Trophoblast cell (in vitro differentiated cells and primary cell): ENCODE measurements around the gene DDX54.

ENCODE experiments used
- DNase-seq, 2 donors: peaks; one replicate each; pipeline ENCODE4 v3.0.0-alpha.2; 2016
- H2AFZ ChIP-seq: 2 replicates; pipeline ENCODE4 v1.6.1; 2013; ENCODE audit warnings: low read length, moderate library complexity, mild to moderate bottlenecking; ENCODE audit not compliant: insufficient read depth, poor library complexity
- H2AK5ac ChIP-seq: 2 replicates; pipeline ENCODE4 v1.6.1; 2013; ENCODE audit warnings: mild to moderate bottlenecking, low read length
- H2BK120ac ChIP-seq: 2 replicates; pipeline ENCODE4 v1.6.1; 2013; ENCODE audit warnings: low read length, mild to moderate bottlenecking, moderate library complexity; ENCODE audit not compliant: insufficient read depth, poor library complexity
- H2BK12ac ChIP-seq: 2 replicates; pipeline ENCODE4 v1.6.1; 2013; ENCODE audit warnings: mild to moderate bottlenecking, low read length, moderate library complexity
- H2BK5ac ChIP-seq: 2 replicates; pipeline ENCODE4 v1.6.1; 2013; ENCODE audit warnings: low read length, low read depth, moderate library complexity, mild to moderate bottlenecking; ENCODE audit not compliant: poor library complexity
- H3K14ac ChIP-seq: 2 replicates; pipeline ENCODE4 v1.6.1; 2013; ENCODE audit warnings: mild to moderate bottlenecking, low read length
- H3K18ac ChIP-seq: 2 replicates; pipeline ENCODE4 v1.6.1; 2013; ENCODE audit warnings: mild to moderate bottlenecking, low read length
- H3K23ac ChIP-seq: 2 replicates; pipeline ENCODE4 v1.6.1; 2013; ENCODE audit warnings: low read length
- H3K27ac ChIP-seq: 2 replicates; pipeline ENCODE4 v1.5.1; 2013; ENCODE audit warnings: low read depth, mild to moderate bottlenecking, inconsistent platforms, low read length, moderate library complexity
- H3K27me3 ChIP-seq: 2 replicates; pipeline ENCODE4 v1.6.1; 2013; ENCODE audit warnings: inconsistent platforms, mild to moderate bottlenecking, low read length, moderate library complexity; ENCODE audit not compliant: insufficient read depth
- H3K36me3 ChIP-seq, 2 experiments: 1 replicate in 1 of 2; 2 replicates in 1 of 2; pipeline ENCODE4 v1.6.1; 2013; ENCODE audit warnings: low read length in 2 of 2, mild to moderate bottlenecking in 2 of 2, moderate library complexity in 1 of 2; ENCODE audit not compliant: insufficient read depth in 2 of 2, control insufficient read depth in 1 of 2
- H3K4ac ChIP-seq: 2 replicates; pipeline ENCODE4 v1.6.1; 2013; ENCODE audit warnings: low read depth, mild to moderate bottlenecking, low read length, moderate library complexity
- H3K4me1 ChIP-seq, 2 experiments: 1 replicate in 1 of 2; 2 replicates in 1 of 2; pipeline ENCODE4 v1.6.1; 2013; ENCODE audit warnings: low read length in 2 of 2, mild to moderate bottlenecking in 2 of 2, moderate library complexity in 1 of 2; ENCODE audit not compliant: insufficient read depth in 2 of 2, control insufficient read depth in 1 of 2
- H3K4me2 ChIP-seq: 2 replicates; pipeline ENCODE4 v1.6.1; 2013; ENCODE audit warnings: inconsistent platforms, mild to moderate bottlenecking, low read length, moderate library complexity
- H3K4me3 ChIP-seq: 2 replicates; pipeline ENCODE4 v1.5.1; 2013; ENCODE audit warnings: mild to moderate bottlenecking, low read depth, low read length, inconsistent platforms
- H3K79me1 ChIP-seq: one replicate; pipeline ENCODE4 v1.6.1; 2013; ENCODE audit warnings: low read length
- H3K79me2 ChIP-seq: 2 replicates; pipeline ENCODE4 v1.6.1; 2013; ENCODE audit warnings: low read length, mild to moderate bottlenecking; ENCODE audit not compliant: control insufficient read depth, insufficient read depth, poor library complexity
- H3K9ac ChIP-seq: 2 replicates; pipeline ENCODE4 v1.6.1; 2013; ENCODE audit warnings: mild to moderate bottlenecking, low read length
- H3K9me3 ChIP-seq: 2 replicates; pipeline ENCODE4 v1.6.1; 2013; ENCODE audit warnings: low read depth, mild to moderate bottlenecking, control low read depth, inconsistent platforms, low read length; ENCODE audit not compliant: insufficient read depth
- H4K12ac ChIP-seq: 2 replicates; pipeline ENCODE4 v1.6.1; 2013; ENCODE audit warnings: low read depth, mild to moderate bottlenecking, low read length, moderate library complexity
- H4K8ac ChIP-seq: 2 replicates; pipeline ENCODE4 v1.6.1; 2013; ENCODE audit warnings: low read depth, mild to moderate bottlenecking, low read length, moderate library complexity
- H4K91ac ChIP-seq: one replicate; pipeline ENCODE4 v1.6.1; 2013; ENCODE audit warnings: low read depth, mild to moderate bottlenecking, low read length, moderate library complexity
- WGBS: extraction: QIAGEN DNeasy Blood & Tissue Kit; methylation state at CpG from one replicate; pipeline ENCODE4 v1.1.7; 2013; ENCODE audit warnings: missing lambda C conversion rate; ENCODE audit not compliant: insufficient read length, insufficient coverage; ENCODE audit errors: extremely low coverage; 5-methylcytosine and 5-hydroxymethylcytosine counted together

Gene DDX54

DNA sequence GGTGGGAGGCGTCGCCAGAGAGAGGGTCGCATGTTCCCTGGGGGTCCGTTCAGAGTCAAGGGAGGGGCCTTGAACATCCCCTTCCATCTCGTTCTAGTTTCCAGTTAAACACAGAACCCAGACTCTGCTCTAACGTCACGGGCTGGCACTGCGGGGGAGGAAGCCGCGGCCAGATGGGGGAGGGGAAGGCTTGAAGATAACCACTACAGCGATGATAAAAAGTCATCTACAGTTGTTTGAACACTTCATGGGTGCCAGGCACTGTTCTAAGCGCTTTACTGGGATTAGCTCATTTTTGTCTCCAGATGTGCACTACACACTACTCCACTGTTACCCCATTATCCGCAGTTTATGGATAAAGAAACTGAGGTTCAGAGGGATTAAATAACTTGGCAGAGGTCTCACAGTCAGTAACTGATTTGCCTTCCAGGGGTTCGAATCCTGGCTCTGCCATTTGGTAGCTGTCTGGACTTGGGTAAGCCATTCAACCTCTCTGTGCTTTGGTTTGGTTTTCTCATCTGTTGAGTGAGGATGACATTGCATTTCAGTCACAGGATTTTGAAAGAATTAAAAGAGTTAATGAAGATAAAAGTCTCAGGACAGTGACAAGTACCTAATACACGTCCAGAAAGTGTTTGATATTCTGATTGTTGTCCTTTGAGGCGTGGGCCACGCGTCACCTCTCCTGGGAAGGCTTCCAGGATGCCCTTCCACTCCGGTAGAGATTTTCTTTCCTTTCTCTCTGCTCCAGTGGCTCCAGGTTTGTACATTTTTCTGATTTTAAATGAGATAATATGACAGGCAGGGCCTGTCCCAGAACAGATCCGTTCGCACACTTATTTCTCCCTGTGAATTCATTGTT is 48.9 kb downstream of the DDX54 start:
- Histone ChIP-seq H4K8ac (no peak overlapping the region), H3K4me2 (peak overlapping the region; percentile 29), H2BK120ac (no peak overlapping the region), H3K9ac (no peak overlapping the region), H3K4me1 (peaks cover 0 to 8% of the 10 kb centered on the region in 2 experiments), H4K91ac (no peak overlapping the region), H2AK5ac (no peak overlapping the region), H3K79me1 (no peaks in the 10 kb centered on the region), H2BK12ac (no peak overlapping the region), H3K79me2 (no peaks in the 10 kb centered on the region), H3K36me3 (no peaks in the 10 kb centered on the region), H2AFZ (no peak overlapping the region), H2BK5ac (no peak overlapping the region), H3K27ac (no peak overlapping the region), H3K4me3 (no peak overlapping the region), H3K14ac (no peak overlapping the region), H4K12ac (no peak overlapping the region), H3K18ac (no peak overlapping the region), H3K4ac (no peak overlapping the region), H3K23ac (no peak overlapping the region), H3K9me3 (no peaks in the 10 kb centered on the region), H3K27me3 (no peaks in the 10 kb centered on the region)
- no peak for DNase-seq
- WGBS = no CpG with 5 or more reads among the region's 21 CpGs

DNA sequence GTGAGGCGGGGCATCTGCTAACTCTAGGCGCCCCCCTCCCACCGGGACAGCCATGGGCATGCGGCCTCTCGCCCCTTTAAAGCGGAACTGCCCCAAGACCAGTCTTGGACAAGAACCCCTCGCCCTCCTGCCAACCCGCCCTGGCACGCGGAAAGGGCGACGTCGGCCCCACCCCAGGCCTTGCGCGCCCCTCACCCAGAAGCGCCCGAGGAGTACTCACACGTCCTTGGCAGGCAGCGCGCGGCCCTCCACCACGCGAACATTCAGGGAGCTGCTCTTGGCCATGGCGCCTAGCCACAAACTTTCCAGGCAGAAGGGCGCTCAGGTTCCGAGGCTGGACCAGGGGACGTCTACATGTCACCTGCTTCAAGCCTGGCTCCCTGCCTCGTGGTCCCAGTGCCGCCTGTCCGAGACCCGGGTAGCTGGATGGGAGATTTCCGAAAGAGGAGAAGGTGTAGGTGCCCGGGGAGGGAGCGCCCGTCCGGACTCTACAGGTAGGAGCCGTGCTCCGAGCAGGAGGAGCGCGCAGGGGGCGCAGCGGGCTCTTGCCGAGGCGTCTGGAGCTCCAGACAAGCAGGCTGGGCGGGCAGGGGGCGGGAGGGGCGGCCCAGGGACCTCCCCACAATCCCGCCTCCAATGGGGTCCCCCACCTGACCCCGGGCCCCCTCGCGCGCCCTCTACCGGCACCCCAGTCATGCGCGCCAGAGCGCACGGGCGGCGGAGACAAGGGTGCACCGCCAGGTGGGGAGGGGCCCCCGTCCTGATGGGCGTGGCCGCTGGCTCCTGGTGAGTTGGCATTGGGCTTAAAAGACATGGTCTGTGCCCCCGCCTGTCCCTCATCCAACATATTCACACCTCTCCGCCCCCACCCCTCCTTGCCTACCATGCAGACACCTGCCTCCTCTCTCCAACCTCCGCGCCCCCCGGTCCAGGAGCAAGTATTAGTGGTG is 49.8 kb downstream of the DDX54 start, which contains the start of gene RASAL1:
RASAL1 (minus strand) TSS at position 584 of the 950 bp plus-strand sequence; CDS start at position 285, 299 bp downstream.
- Histone ChIP-seq H3K27ac (no peak within 1 kb of the TSS), H3K79me2 (no peaks in the 10 kb centered on the region), H2AFZ (no peak within 1 kb of the TSS), H4K91ac (no peak within 1 kb of the TSS), H3K27me3 (no peaks in the 10 kb centered on the region), H3K9ac (no peak within 1 kb of the TSS), H3K36me3 (no peaks in the 10 kb centered on the region), H3K4me2 (peak within 1 kb of the TSS; percentile 56), H2BK5ac (no peak within 1 kb of the TSS), H2BK120ac (no peak within 1 kb of the TSS), H3K9me3 (no peaks in the 10 kb centered on the region), H2BK12ac (no peak within 1 kb of the TSS), H3K23ac (no peak within 1 kb of the TSS), H3K79me1 (no peaks in the 10 kb centered on the region), H3K4ac (no peak within 1 kb of the TSS), H3K14ac (no peak within 1 kb of the TSS), H2AK5ac (no peak within 1 kb of the TSS), H3K4me3 (no peak within 1 kb of the TSS), H3K4me1 (peaks cover 0 to 8% of the 10 kb centered on the region in 2 experiments), H3K18ac (no peak within 1 kb of the TSS), H4K12ac (no peak within 1 kb of the TSS), H4K8ac (no peak within 1 kb of the TSS)
- no CpG with 5 or more reads among the region's 68 CpGs for WGBS
- no peak for DNase-seq

DNA sequence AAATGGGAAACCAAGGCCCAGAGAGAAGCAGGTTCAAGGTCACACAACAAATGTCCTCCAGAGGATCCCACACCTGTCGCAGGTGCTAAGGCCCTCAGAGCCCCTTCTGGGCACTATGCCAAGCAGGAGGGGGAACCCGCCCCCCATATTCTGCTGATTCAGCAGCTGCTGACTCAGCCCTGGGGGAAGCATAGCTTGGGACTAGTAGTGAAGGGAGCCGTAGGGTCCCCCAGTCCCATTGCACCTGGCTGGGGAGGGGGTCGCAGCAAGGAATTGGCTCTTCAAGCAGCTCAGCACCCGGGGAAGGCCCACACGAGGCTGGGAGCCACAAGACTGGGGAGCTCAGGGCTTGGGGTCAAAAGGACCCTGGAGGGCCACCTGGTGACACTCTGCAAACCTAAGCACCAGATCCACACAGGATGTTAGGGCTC is 50.7 kb downstream of the DDX54 start:
- Histone ChIP-seq H2AK5ac (no peak overlapping the region), H3K4ac (no peak overlapping the region), H3K79me1 (no peaks in the 10 kb centered on the region)

DNA sequence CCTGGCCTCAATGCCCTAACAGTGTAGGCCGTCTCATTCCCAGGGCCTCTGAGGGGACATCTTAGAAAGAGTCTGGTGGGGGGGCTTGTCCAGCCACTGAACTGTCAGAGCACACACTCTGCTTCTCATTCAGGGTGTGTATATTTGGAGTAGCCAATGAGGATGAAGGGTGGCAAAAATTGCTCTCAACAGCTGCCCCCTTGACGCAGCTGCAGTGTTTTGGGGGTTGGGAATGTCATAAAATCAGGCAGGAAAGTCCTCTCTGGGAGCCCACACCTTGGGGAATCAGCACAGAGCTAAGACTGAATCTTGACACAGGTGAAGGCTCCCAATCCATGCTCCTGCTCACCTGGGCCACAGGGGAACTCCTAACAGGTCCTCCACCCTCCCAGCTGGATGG is 51.2 kb downstream of the DDX54 start:
- H3K36me3 ChIP-seq = no peaks in the 10 kb centered on the region

More for the DNA sequence above, 50.7 kb downstream of the DDX54 start:
- no peak for DNase-seq
- Histone ChIP-seq H3K23ac (no peak overlapping the region), H4K91ac (no peak overlapping the region), H3K4me2 (no peak overlapping the region), H3K36me3 (no peaks in the 10 kb centered on the region), H3K14ac (no peak overlapping the region), H3K27me3 (no peaks in the 10 kb centered on the region), H3K18ac (no peak overlapping the region), H3K9me3 (no peaks in the 10 kb centered on the region), H2BK5ac (no peak overlapping the region), H3K4me3 (no peak overlapping the region), H2BK12ac (no peak overlapping the region), H3K9ac (no peak overlapping the region), H4K12ac (no peak overlapping the region), H2AFZ (no peak overlapping the region), H3K79me2 (no peaks in the 10 kb centered on the region), H4K8ac (no peak overlapping the region), H3K27ac (no peak overlapping the region), H2BK120ac (no peak overlapping the region), H3K4me1 (peaks cover 0 to 8% of the 10 kb centered on the region in 2 experiments)
- WGBS = no CpG with 5 or more reads among the region's 6 CpGs

More for the DNA sequence above, 51.2 kb downstream of the DDX54 start:
- Histone ChIP-seq H4K12ac (no peak overlapping the region), H4K8ac (no peak overlapping the region), H3K79me2 (no peaks in the 10 kb centered on the region), H2AK5ac (no peak overlapping the region), H2BK120ac (no peak overlapping the region), H3K27me3 (no peaks in the 10 kb centered on the region), H3K23ac (no peak overlapping the region), H3K4me2 (no peak overlapping the region), H3K79me1 (no peaks in the 10 kb centered on the region), H3K9me3 (no peaks in the 10 kb centered on the region), H3K14ac (no peak overlapping the region), H4K91ac (no peak overlapping the region), H2BK5ac (no peak overlapping the region), H3K18ac (no peak overlapping the region), H3K4ac (no peak overlapping the region), H3K27ac (no peak overlapping the region), H3K4me1 (peaks cover 0 to 8% of the 10 kb centered on the region in 2 experiments), H3K4me3 (no peak overlapping the region), H3K9ac (no peak overlapping the region), H2BK12ac (no peak overlapping the region), H2AFZ (no peak overlapping the region)
- DNase-seq = no peak
- WGBS = no CpG with 5 or more reads among the region's 2 CpGs
